Measurements from ENCODE around the gene WDR82. TPM values are rescaled to one million over a fixed set of nuclear protein-coding genes. Genes with fewer than 3 reads are reported as not detected.

WDR82 gene
- 10 to 100 TPM; 16.3 to 44.0 (median 40.5) TPM for polyA plus RNA-seq

GRCh38 chr3:52278510-52279069 lies at the start of gene WDR82:
TSS of gene WDR82 (minus strand) at chr3:52278649. CDS start at chr3:52278361, 288 bp downstream.
- H3K27ac ChIP-seq (ENCODE audit: low read depth, low read length): peak within 1 kb of the TSS; percentile 53
- WGBS, 3 donors: 0% methylated on average over 56 to 58 of the region's 58 CpGs

GRCh38 chr3:52327486-52328290 lies 49.2 kb upstream of the WDR82 start:
- 59 to 76% (median 63%) methylated on average over 5 of the region's 5 CpGs for WGBS, 3 donors
- no peak overlapping the region for H3K27ac ChIP-seq (ENCODE audit: low read depth, low read length)

DNA sequence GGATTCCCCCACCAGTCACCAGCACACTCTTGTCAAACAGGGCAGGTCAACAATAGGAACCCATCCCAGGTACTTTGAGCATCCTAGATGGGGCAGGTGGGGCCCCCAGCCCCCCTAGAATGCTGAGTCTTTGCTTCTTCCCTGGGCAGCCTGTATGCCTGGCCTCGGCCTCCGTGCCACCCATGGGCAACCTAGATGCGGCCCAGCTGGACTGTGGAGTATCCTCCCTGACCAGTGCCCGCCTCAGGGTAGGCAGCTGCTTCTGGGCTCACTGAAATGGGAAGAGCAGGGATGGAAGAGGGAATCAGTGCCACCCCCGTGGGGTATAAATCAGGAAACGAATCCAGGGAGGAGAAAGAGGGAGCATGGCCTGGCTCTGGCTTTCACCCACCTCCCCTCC lies 48.5 kb upstream of the WDR82 start:
- 90 to 94% (median 92%) methylated on average over 6 of the region's 6 CpGs for WGBS, 3 donors
- H3K27ac ChIP-seq (ENCODE audit: low read depth, low read length): no peak overlapping the region

GRCh38 chr3:52325686-52326085 lies 47.2 kb upstream of the WDR82 start:
- no peak overlapping the region for H3K27ac ChIP-seq (ENCODE audit: low read depth, low read length)

GRCh38 chr3:52324676-52325075 lies 46.2 kb upstream of the WDR82 start:
- WGBS, 3 donors: 93 to 98% (median 96%) methylated on average over 9 of the region's 9 CpGs
- no peak overlapping the region for H3K27ac ChIP-seq (ENCODE audit: low read depth, low read length)

DNA sequence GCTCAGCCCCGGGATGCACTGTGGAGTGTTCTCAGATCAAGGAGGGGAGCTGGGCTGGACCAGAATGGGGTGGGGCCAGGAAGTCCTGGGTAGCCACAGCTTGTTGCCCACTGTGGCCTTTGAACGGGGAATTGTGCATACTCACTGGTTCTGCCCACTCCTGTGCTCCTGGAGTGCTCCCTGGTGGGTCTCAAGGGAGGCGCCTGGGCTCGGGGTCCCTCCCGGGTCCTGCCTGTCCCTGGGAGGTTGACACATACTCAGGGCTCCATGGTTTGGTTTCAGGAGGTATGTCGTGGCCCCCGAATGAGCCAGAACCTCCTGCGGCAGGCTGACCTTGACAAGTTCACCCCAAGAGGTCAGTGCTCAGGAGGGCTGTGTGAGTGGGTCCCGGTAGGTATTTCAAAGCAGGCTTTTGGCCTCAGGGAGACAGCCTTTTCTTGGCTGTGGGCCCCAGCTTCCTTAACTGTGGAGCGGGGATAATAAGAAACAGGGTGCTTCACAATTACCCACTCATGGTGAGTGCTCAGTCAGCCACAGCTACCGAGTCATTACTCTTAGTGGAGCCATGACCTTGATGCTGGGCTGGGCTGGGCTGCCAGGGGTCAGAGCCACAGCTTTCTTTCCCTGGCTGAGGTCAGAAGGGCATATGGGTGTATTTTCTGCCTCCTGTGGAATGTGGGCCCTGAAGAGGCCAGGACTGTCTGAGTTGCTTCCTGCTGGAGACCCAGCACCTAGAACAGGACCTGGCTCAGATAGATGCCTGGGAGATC lies 45.3 kb upstream of the WDR82 start:
- H3K27ac ChIP-seq (ENCODE audit: low read depth, low read length): no peak overlapping the region
- WGBS, 3 donors: 79 to 88% (median 80%) methylated on average over 11 of the region's 11 CpGs

DNA sequence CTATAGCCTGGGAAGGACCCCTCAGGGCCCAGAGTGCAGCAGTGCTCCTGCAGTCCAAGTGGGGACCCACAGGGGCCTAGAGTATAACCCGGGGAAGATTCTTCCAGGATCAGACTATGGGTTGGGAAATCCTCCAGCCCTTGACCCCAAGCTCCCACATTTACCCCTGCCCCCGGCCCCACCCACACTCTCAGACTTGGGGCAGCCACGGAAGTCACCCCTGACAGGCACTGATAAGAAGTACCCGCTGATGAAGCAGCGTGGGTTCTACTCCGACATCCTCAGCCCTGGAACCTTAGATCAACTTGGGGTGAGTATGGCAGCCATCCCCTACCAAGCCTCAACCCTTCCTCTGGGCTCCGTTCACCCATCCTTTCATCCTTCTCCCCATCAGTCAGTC lies 44.0 kb upstream of the WDR82 start:
- 85 to 92% (median 89%) methylated on average over 7 of the region's 7 CpGs for WGBS, 3 donors
- no peak overlapping the region for H3K27ac ChIP-seq (ENCODE audit: low read depth, low read length)

DNA sequence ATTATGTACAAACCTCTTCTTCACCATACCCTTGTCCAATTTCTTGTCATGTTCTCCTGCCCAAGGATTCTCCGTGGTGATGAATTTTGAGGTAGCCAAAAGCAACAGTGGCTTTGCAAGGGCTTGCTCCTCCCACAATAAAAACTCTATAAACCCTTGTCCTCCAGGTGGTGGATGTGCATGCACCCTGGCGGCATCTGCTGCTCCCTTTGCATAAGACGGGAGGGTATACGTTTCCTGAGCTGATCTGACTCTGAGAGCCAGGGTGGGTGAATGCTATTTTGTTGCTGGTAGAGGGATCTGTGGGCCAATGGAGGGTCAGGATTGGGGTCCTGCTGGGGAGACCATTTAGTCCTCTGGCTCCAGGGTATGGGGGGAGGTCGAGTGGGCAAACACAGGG lies 43.0 kb upstream of the WDR82 start:
- H3K27ac ChIP-seq (ENCODE audit: low read depth, low read length): no peak overlapping the region
- 83 to 87% (median 87%) methylated on average over 5 of the region's 5 CpGs for WGBS, 3 donors

DNA sequence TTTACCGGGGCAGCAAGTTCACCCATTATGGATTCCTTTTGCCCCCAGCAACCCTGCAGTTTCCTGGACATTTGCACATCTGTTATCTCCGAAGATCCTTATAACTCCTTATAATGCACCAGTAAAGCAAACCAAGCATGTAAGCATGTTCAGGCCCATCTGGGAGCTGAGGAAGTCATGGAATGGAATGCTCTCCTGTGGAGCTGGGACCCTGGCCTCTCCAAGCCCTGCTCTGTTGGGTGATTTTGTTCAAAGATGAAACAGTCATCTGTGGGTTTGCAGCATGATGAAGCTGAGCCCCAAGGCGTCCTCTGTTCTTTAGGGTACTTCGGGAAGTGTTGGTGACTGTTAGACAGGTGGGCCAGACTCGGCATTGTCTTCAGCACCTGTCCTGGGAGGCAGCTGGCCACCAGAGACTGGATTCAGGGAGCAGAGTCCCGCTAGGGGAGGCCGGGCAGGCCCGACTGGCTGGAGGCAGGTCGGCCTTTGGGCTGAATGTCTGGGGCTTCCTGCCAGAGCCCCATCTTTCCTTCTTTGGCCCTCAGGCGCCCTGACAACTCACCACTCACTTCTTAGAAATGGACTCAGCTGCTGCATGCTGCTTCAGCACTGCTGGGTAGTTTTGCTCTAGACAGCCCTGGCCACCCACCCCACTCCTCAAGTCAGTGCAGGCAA lies 41.6 kb upstream of the WDR82 start:
- WGBS, 3 donors: 90 to 93% (median 91%) methylated on average over 10 of the region's 10 CpGs

GRCh38 chr3:52318186-52318816 lies 39.9 kb upstream of the WDR82 start:
- 71 to 84% (median 79%) methylated on average over 14 of the region's 14 CpGs for WGBS, 3 donors
- no peak overlapping the region for H3K27ac ChIP-seq (ENCODE audit: low read depth, low read length)

More for the DNA sequence above, 41.6 kb upstream of the WDR82 start:
- H3K27ac ChIP-seq (ENCODE audit: low read depth, low read length): no peak overlapping the region

DNA sequence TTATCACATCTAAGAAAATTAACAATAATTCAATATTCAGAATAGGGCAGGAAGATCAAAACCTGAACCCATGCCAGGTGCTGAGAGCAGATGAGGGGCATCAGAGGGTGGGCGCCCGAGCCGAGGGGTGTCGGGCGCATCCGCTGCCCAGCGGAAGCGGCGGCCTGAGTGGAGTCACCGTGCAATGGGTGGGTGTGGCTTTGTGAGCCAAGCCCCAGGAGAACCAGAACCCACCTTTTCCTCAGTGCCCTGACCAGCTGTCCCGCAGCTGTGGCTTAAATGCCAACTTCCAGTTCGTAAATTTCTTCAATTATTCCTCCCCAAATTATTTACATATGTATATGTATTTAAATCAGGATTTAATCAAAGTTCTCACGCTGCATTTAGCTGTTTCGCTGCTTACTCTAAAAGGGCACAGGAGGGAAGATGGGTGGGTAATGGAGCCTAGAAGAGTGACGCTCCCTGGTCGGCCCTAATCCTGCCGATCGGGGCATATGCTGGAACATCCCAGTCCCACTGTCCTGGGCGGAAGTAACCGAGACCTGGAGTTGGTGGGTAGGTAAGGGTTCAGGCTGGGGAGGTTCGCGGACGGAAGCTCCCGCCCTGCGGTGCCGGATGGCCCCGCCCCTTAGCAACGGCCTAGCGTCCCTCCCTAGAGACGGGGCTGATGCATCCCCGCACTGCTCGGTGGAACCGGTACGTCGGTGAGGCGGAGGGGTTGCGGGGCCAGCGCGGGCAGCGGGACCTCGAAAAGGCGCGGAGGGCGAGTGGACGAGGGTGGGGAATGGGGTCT lies 39.0 kb upstream of the WDR82 start:
- WGBS, 3 donors: 16 to 38% (median 18%) methylated on average over 44 to 45 of the region's 45 CpGs
- H3K27ac ChIP-seq (ENCODE audit: low read depth, low read length): no peak overlapping the region

- no peak within 1 kb of the TSS for H3K27ac ChIP-seq (ENCODE audit: low read depth, low read length)
- 85 to 95% (median 92%) methylated on average over 3 of the region's 3 CpGs for WGBS, 3 donors
Observed at GRCh38 chr3:52315977-52316764, 37.7 kb upstream of the WDR82 start, which contains the start of gene DNAH1. TSS of gene DNAH1 (plus strand) at chr3:52316319. CDS start at chr3:52322443, 6,124 bp downstream.

GRCh38 chr3:52315006-52315405 lies 36.6 kb upstream of the WDR82 start:
- 93 to 96% (median 95%) methylated on average over 6 of the region's 6 CpGs for WGBS, 3 donors
- no peak overlapping the region for H3K27ac ChIP-seq (ENCODE audit: low read depth, low read length)

- 91 to 97% (median 93%) methylated on average over 3 of the region's 3 CpGs for WGBS, 3 donors
Observed at GRCh38 chr3:52314489-52314888, 36.0 kb upstream of the WDR82 start.

DNA sequence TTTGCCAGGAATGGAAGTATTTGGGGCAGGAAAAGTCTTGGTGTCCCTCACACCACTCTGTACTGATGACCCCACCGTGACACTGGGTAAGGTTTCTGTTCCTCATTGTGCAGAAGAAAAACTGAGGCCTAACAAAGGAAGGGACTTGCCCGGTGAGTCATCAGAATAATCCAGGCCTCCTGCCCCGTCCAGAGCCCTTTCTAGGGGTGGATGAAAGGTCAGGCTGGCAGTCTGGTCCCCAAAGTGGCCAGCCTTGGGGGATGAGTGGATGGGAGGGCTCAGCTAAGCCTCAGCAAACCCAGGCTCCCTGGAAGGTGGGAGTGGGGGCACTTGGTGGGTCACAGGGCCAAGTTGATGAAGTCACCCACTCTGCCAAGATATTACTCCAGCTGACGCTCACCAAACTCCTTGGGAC lies 35.3 kb upstream of the WDR82 start:
- H3K27ac ChIP-seq (ENCODE audit: low read depth, low read length): no peak overlapping the region
- 56 to 85% (median 56%) methylated on average over 4 of the region's 4 CpGs for WGBS, 3 donors

More at GRCh38 chr3:52314489-52314888, 36.0 kb upstream of the WDR82 start:
- no peak overlapping the region for H3K27ac ChIP-seq (ENCODE audit: low read depth, low read length)

GRCh38 chr3:52313188-52313773 lies 34.8 kb upstream of the WDR82 start:
- WGBS, 3 donors: 80 to 85% (median 85%) methylated on average over 2 of the region's 2 CpGs
- H3K27ac ChIP-seq (ENCODE audit: low read depth, low read length): no peak overlapping the region

Measured in adipose tissue (tissue), 3 donors.